Breast epithelium (tissue), 4 donors: ENCODE measurements around the gene CELF1. TPM values are rescaled to one million over a fixed set of nuclear protein-coding genes. Genes with fewer than 3 reads are reported as not detected.
"Not testable (repeated sequence)": the region's sequence is repeated elsewhere in the genome, so short reads cannot be mapped to it uniquely, and the experiment has no call there.

Source experiments
- DNase-seq, 2 donors: peaks; one replicate each; pipeline ENCODE4 v3.0.0-alpha.2; 2019; ENCODE audit warnings: low spot score in 2 of 2
- H3K27ac ChIP-seq, 2 donors: fragments of 200-600 bp; sonication (generic) in 1 of 2; one replicate each; pipeline ENCODE4 v1.5.1; 2016 to 2019; ENCODE audit warnings: mild to moderate bottlenecking in 1 of 2
- H3K27me3 ChIP-seq, 2 donors: fragments of 200-600 bp; sonication (generic) in 1 of 2; one replicate each; pipeline versions ENCODE4 v1.5.1 to v1.6.0; 2017 to 2019; ENCODE audit warnings: control low read depth in 1 of 2, mild to moderate bottlenecking in 1 of 2
- H3K36me3 ChIP-seq: fragments of 200-600 bp; one replicate; pipeline ENCODE4 v1.5.1; 2019
- H3K4me1 ChIP-seq, 2 donors: fragments of 200-600 bp; sonication (generic); one replicate each; pipeline ENCODE4 v1.5.1; 2016 to 2019; ENCODE audit warnings: control low read depth in 1 of 2
- H3K4me3 ChIP-seq, 3 donors: fragments of 200-600 bp; sonication (generic); 1 replicate in 2 of 3; 2 replicates in 1 of 3; pipeline ENCODE4 v1.5.1; 2016 to 2019; ENCODE audit warnings: mild to moderate bottlenecking in 3 of 3, moderate library complexity in 2 of 3
- H3K9me3 ChIP-seq, 2 donors: fragments of 200-600 bp; sonication (generic) in 1 of 2; one replicate each; pipeline ENCODE4 v1.5.1; 2016 to 2019; ENCODE audit warnings: control low read depth in 1 of 2
- CTCF ChIP-seq, 3 donors: fragments of 450-650 bp; IDR thresholded peaks; one replicate each; pipeline ENCODE4 v1.5.1; 2016 to 2017; ENCODE audit warnings: antibody characterized with exemption in 3 of 3, mild to moderate bottlenecking in 3 of 3, moderate library complexity in 3 of 3
- POLR2A ChIP-seq: fragments of 450-650 bp; IDR thresholded peaks from one replicate; pipeline ENCODE4 v1.6.1; 2016; ENCODE audit warnings: antibody characterized with exemption, mild to moderate bottlenecking, moderate library complexity
- POLR2AphosphoS5 ChIP-seq, 3 donors: sonication (generic); formaldehyde crosslinking; IDR thresholded peaks; one replicate each; pipeline ENCODE4 v1.6.1; 2017; ENCODE audit warnings: antibody characterized with exemption in 3 of 3
- intact Hi-C: fragments of 100-400 bp; cut with DNase I; formaldehyde crosslinking; loops from one replicate; pipeline ENCODE4 v1.15.1; 2023; ENCODE audit warnings: low total_unique reads
- total RNA-seq, 3 donors: library from RNA; depleted of rRNA; stranded (reverse); fragments of >200 nt; gene quantifications; one replicate each; pipeline ENCODE4 v1.1.0, GENCODE V29; 2016

CELF1 gene
- total RNA-seq, 3 donors from 2014 or later, result 94.1 to 117 (median 114) TPM

- Histone ChIP-seq H3K36me3 (no peaks in the 10 kb centered on the region), H3K9me3 (no peaks in the 10 kb centered on the region), H3K4me1 (peaks cover 0 to 14% of the 10 kb centered on the region in 2 donors), H3K4me3 (no peak overlapping the region), H3K27me3 (no peaks in the 10 kb centered on the region), H3K27ac (no peak overlapping the region)
- no peak for DNase-seq
- TF ChIP-seq POLR2A, result no peak
- no peak for TF ChIP-seq POLR2AphosphoS5 (IDR thresholded peaks at IDR 0.05)
- no peak for TF ChIP-seq CTCF (IDR thresholded peaks at IDR 0.05)
- intact Hi-C loops, result no loop called here
Observed at GRCh38 chr11:47464483-47464882, 88.4 kb downstream of the CELF1 start.

GRCh38 chr11:47461876-47462275, 91.1 kb downstream of the CELF1 start:
- H3K27ac ChIP-seq, result no peak overlapping the region
- no peaks in the 10 kb centered on the region for H3K27me3 ChIP-seq
- intact Hi-C loops, result no loop called here
- H3K36me3 ChIP-seq, result no peaks in the 10 kb centered on the region
- TF ChIP-seq POLR2AphosphoS5 (IDR thresholded peaks at IDR 0.05) (no peak), POLR2A (no peak), CTCF (IDR thresholded peaks at IDR 0.05) (no peak)
- no peaks in the 10 kb centered on the region for H3K9me3 ChIP-seq
- no peak for DNase-seq
- no peak overlapping the region for H3K4me3 ChIP-seq
- H3K4me1 ChIP-seq, result peaks cover 0 to 3% of the 10 kb centered on the region in 2 donors

- intact Hi-C loops, result no loop called here
- no peak for TF ChIP-seq POLR2A
- no peak for TF ChIP-seq CTCF (IDR thresholded peaks at IDR 0.05)
- no peak for TF ChIP-seq POLR2AphosphoS5 (IDR thresholded peaks at IDR 0.05)
- Histone ChIP-seq H3K27ac (no peak overlapping the region), H3K4me1 (no peaks in the 10 kb centered on the region), H3K36me3 (no peaks in the 10 kb centered on the region), H3K4me3 (no peak overlapping the region), H3K9me3 (no peaks in the 10 kb centered on the region), H3K27me3 (no peaks in the 10 kb centered on the region)
- no peak for DNase-seq
Observed at GRCh38 chr11:47460571-47461235, 92.2 kb downstream of the CELF1 start.

- TF ChIP-seq CTCF (IDR thresholded peaks at IDR 0.05), result peak in 2 of 3 donors; percentile 68 to 79
- H3K36me3 ChIP-seq, H3K9me3 ChIP-seq, H3K27ac ChIP-seq, H3K27me3 ChIP-seq, H3K4me1 ChIP-seq, intact Hi-C loops, H3K4me3 ChIP-seq: not testable (repeated sequence)
- peak in 1 of 2 donors; percentile 72 for DNase-seq
Observed at GRCh38 chr11:47454258-47454671, 98.7 kb downstream of the CELF1 start.

- no peaks in the 10 kb centered on the region for H3K9me3 ChIP-seq
- H3K27ac ChIP-seq, result no peak overlapping the region
- H3K4me1 ChIP-seq, result no peaks in the 10 kb centered on the region
- DNase-seq, result no peak
- no peaks in the 10 kb centered on the region for H3K27me3 ChIP-seq
- no peaks in the 10 kb centered on the region for H3K36me3 ChIP-seq
- H3K4me3 ChIP-seq, result no peak overlapping the region
- TF ChIP-seq CTCF (IDR thresholded peaks at IDR 0.05) (no peak), POLR2AphosphoS5 (IDR thresholded peaks at IDR 0.05) (no peak), POLR2A (no peak)
- intact Hi-C loops, result no loop called here
Observed at GRCh38 chr11:47453365-47453764, 99.6 kb downstream of the CELF1 start.
